Neuronal stem cell (in vitro differentiated cells): ENCODE measurements around the gene NTF4.
"Not testable (repeated sequence)": the region's sequence is repeated elsewhere in the genome, so short reads cannot be mapped to it uniquely, and the experiment has no call there.

Experiments used
- DNase-seq: peaks from one replicate; pipeline ENCODE4 v3.0.0-alpha.2; 2013; ENCODE audit warnings: low spot score
- H2AFZ ChIP-seq: one replicate; pipeline ENCODE4 v1.6.1; 2013; ENCODE audit warnings: mild to moderate bottlenecking, low read length, inconsistent platforms
- H2AK5ac ChIP-seq: 2 replicates; pipeline ENCODE4 v1.6.1; 2013; ENCODE audit warnings: low read depth, mild to moderate bottlenecking, inconsistent platforms, low read length, moderate library complexity, mixed read lengths
- H2BK120ac ChIP-seq: 2 replicates; pipeline ENCODE4 v1.6.1; 2013; ENCODE audit warnings: low read depth, mild to moderate bottlenecking, inconsistent platforms, low read length, moderate library complexity, mixed read lengths
- H2BK12ac ChIP-seq: one replicate; pipeline ENCODE4 v1.6.1; 2013; ENCODE audit warnings: low read length, inconsistent platforms
- H2BK15ac ChIP-seq: 2 replicates; pipeline ENCODE4 v1.6.1; 2013; ENCODE audit warnings: mild to moderate bottlenecking, low read length, inconsistent platforms, mixed read lengths
- H2BK5ac ChIP-seq: one replicate; pipeline ENCODE4 v1.6.1; 2013; ENCODE audit warnings: inconsistent platforms, mild to moderate bottlenecking, low read length, moderate library complexity
- H3K14ac ChIP-seq: one replicate; pipeline ENCODE4 v1.6.1; 2013; ENCODE audit warnings: low read length, inconsistent platforms
- H3K18ac ChIP-seq: 2 replicates; pipeline ENCODE4 v1.6.1; 2013; ENCODE audit warnings: low read length, inconsistent platforms
- H3K23ac ChIP-seq: 2 replicates; pipeline ENCODE4 v1.6.1; 2013; ENCODE audit warnings: low read depth, mild to moderate bottlenecking, mixed read lengths, low read length, inconsistent platforms; ENCODE audit not compliant: poor library complexity
- H3K27ac ChIP-seq: replicated peaks from 3 replicates; pipeline ENCODE4 v1.5.1; 2013; ENCODE audit warnings: low read length, inconsistent platforms
- H3K27me3 ChIP-seq, 3 experiments: 2 replicates each; pipeline ENCODE4 v1.6.1; 2013; ENCODE audit warnings: low read length in 3 of 3, mild to moderate bottlenecking in 2 of 3, inconsistent platforms in 1 of 3, low read depth in 1 of 3, mixed read lengths in 1 of 3, moderate library complexity in 1 of 3; ENCODE audit not compliant: control insufficient read depth in 3 of 3, insufficient read depth in 3 of 3
- H3K36me3 ChIP-seq, 2 donors: replicated peaks in 1 of 2; 2 replicates each; pipeline ENCODE4 v1.6.1; 2013; ENCODE audit warnings: low read length in 2 of 2; ENCODE audit not compliant: control insufficient read depth in 2 of 2, insufficient read depth in 2 of 2
- H3K4ac ChIP-seq: 2 replicates; pipeline ENCODE4 v1.6.1; 2013; ENCODE audit warnings: inconsistent platforms, mild to moderate bottlenecking, low read length, moderate library complexity
- H3K4me1 ChIP-seq, 2 donors: 1 replicate in 1 of 2; 2 replicates in 1 of 2; pipeline ENCODE4 v1.6.1; 2013; ENCODE audit warnings: low read length in 2 of 2, low read depth in 1 of 2; ENCODE audit not compliant: control insufficient read depth in 2 of 2, insufficient read depth in 1 of 2
- H3K4me2 ChIP-seq: one replicate; pipeline ENCODE4 v1.6.1; 2013; ENCODE audit warnings: mild to moderate bottlenecking, low read length, inconsistent platforms; ENCODE audit not compliant: insufficient read depth, poor library complexity, severe bottlenecking
- H3K4me3 ChIP-seq, 2 donors: 2 replicates each; pipeline ENCODE4 v1.5.1; 2013; ENCODE audit warnings: low read length in 2 of 2, mild to moderate bottlenecking in 2 of 2, inconsistent platforms in 1 of 2, moderate library complexity in 1 of 2
- H3K79me1 ChIP-seq: one replicate; pipeline ENCODE4 v1.6.1; 2013; ENCODE audit warnings: low read depth, mild to moderate bottlenecking, inconsistent platforms, low read length, moderate library complexity
- H3K9ac ChIP-seq: one replicate; pipeline ENCODE4 v1.6.1; 2013; ENCODE audit warnings: mild to moderate bottlenecking, low read depth, low read length, inconsistent platforms; ENCODE audit not compliant: poor library complexity
- H3K9me3 ChIP-seq, 2 donors: replicated peaks in 1 of 2; 2 replicates each; pipeline versions ENCODE3 to v1.6.1; 2013; ENCODE audit warnings: low read length in 2 of 2, mild to moderate bottlenecking in 2 of 2, inconsistent platforms in 1 of 2, low read depth in 1 of 2, mixed read lengths in 1 of 2, moderate library complexity in 1 of 2; ENCODE audit not compliant: control insufficient read depth in 2 of 2, insufficient read depth in 1 of 2
- H4K8ac ChIP-seq: one replicate; pipeline ENCODE4 v1.6.1; 2013; ENCODE audit warnings: low read depth, mild to moderate bottlenecking, inconsistent platforms, low read length, moderate library complexity
- H4K91ac ChIP-seq: one replicate; pipeline ENCODE4 v1.6.1; 2013; ENCODE audit warnings: low read length, low read depth, mild to moderate bottlenecking, inconsistent platforms; ENCODE audit not compliant: poor library complexity
- WGBS, 2 donors: extraction: QIAGEN DNeasy Blood & Tissue Kit; methylation state at CpG; one replicate each; pipeline ENCODE4 v1.1.7; 2013; ENCODE audit warnings: missing lambda C conversion rate in 2 of 2, mixed read lengths in 1 of 2; ENCODE audit not compliant: insufficient read length in 2 of 2, insufficient replicate concordance in 1 of 2; ENCODE audit errors: extremely low coverage in 2 of 2; 5-methylcytosine and 5-hydroxymethylcytosine counted together

NTF4 gene

DNA sequence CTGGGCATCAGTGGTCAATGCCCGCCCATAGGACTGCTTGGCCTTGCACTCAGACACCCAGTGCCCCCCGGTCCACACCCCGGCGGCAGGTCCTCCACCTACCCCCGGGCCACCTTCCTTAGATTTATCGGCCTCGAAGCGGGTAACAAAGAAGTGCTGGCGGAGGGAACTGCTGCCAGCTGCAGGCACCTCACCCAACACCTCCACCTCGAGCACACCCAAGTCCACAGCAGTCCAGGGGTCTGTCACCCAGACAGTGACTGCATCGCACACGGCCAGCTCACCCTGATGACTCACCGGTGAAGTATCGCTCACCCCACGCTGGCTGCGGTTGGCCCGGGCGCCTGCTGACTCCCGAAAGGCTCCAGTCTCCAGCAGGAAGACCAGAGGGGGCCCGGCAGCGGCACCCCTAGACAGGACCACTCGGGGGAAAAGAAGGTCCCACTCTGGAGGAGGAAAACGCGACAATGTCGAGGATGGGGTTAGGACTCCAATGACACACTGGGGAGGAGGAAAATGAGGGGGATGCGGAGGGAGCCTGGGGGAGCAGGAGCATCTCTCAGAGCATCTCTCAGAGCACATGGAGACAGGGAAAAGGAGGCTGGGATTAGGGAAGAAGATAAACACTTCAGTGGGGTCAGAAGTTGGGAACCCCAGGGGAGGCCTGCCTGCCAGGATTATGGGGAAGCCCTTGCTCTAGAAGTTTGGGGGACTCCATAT is 25.9 kb downstream of the NTF4 start:
- not testable (repeated sequence) for H3K9me3 ChIP-seq, H3K4me3 ChIP-seq, H2BK5ac ChIP-seq, H3K9ac ChIP-seq, H2AK5ac ChIP-seq, H3K4me2 ChIP-seq, DNase-seq, H3K79me1 ChIP-seq, H3K4me1 ChIP-seq, H2AFZ ChIP-seq, H2BK120ac ChIP-seq, H3K14ac ChIP-seq, H4K91ac ChIP-seq, H3K23ac ChIP-seq, H3K4ac ChIP-seq, H3K27me3 ChIP-seq, H3K27ac ChIP-seq, H3K18ac ChIP-seq, H2BK15ac ChIP-seq, H2BK12ac ChIP-seq, H4K8ac ChIP-seq, H3K36me3 ChIP-seq
- no CpG with 5 or more reads among the region's 26 CpGs for WGBS, 2 donors

DNA sequence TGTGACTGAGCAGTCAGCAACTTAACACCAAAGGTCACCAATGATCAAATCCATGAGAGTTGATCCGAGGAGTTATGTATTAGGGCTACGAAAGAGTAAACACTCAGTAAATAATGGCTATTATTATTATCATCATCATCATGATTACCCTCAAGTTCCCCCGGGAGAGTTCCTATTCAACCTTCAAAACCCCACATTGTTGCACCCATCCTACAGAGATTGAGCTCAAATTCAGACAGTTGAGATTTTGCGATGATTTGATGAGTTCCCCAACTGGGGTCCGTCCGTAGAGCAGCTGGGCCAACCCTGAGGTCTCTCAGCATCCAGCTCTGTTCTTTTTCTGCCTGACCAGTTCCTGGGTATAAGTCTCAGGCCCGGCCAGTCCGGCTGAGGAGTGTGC is 26.5 kb downstream of the NTF4 start:
- not testable (repeated sequence) for H2BK12ac ChIP-seq, H3K23ac ChIP-seq, H3K4ac ChIP-seq, H3K9me3 ChIP-seq, H3K4me1 ChIP-seq, H3K9ac ChIP-seq, H3K36me3 ChIP-seq, DNase-seq, H3K79me1 ChIP-seq, H3K4me3 ChIP-seq, H2BK5ac ChIP-seq, H3K27me3 ChIP-seq, H3K27ac ChIP-seq, H2AK5ac ChIP-seq, H2BK15ac ChIP-seq, H2BK120ac ChIP-seq, H3K4me2 ChIP-seq, H4K8ac ChIP-seq, H2AFZ ChIP-seq, H3K14ac ChIP-seq, H4K91ac ChIP-seq, H3K18ac ChIP-seq
- no CpG with 5 or more reads among the region's 8 CpGs for WGBS, 2 donors

DNA sequence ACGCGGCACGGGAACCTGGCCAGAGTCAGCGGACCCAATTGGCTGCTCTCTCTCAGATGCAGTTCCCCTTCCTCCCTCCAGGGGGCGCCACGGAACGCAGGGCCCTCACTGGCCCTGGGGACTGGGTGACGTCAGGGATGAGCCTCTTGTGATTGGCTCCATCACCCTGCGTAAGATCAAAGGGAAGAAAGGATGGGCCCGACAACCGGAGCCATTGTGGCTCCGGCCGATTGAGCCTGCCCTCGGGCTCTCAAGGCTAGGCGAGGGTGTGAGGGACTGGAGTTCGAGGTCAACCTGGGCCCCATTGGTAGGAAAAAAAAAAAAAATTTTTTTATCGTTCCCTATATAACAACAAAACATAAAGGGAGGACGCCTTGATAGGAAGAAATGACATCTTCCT is 27.8 kb downstream of the NTF4 start, which contains the start of gene CGB1:
TSS of gene CGB1 (minus strand) at position 81 of the 400 bp plus-strand sequence. CDS start 184 bp downstream, outside the sequence.
- not testable (repeated sequence) for H3K18ac ChIP-seq, H3K9me3 ChIP-seq, H2BK120ac ChIP-seq, H3K23ac ChIP-seq, H4K8ac ChIP-seq, H2BK5ac ChIP-seq, H3K79me1 ChIP-seq, H2AFZ ChIP-seq, H3K27me3 ChIP-seq, H3K4me1 ChIP-seq, H2BK15ac ChIP-seq, H4K91ac ChIP-seq, DNase-seq, H3K36me3 ChIP-seq, H3K4me3 ChIP-seq, H2BK12ac ChIP-seq, H3K14ac ChIP-seq, H3K9ac ChIP-seq, H3K4me2 ChIP-seq, H3K4ac ChIP-seq, H3K27ac ChIP-seq, H2AK5ac ChIP-seq
- no CpG with 5 or more reads among the region's 18 CpGs for WGBS, 2 donors

- not testable (repeated sequence) for H3K79me1 ChIP-seq, H2BK12ac ChIP-seq, H2BK15ac ChIP-seq, H3K27me3 ChIP-seq, H3K18ac ChIP-seq, H2BK5ac ChIP-seq, H4K8ac ChIP-seq, DNase-seq, H3K4me2 ChIP-seq, H2AFZ ChIP-seq, H3K27ac ChIP-seq, H3K14ac ChIP-seq, H4K91ac ChIP-seq, H3K36me3 ChIP-seq, H2BK120ac ChIP-seq, H3K4ac ChIP-seq, H3K9ac ChIP-seq, H2AK5ac ChIP-seq, H3K23ac ChIP-seq, H3K9me3 ChIP-seq, H3K4me3 ChIP-seq, H3K4me1 ChIP-seq
- WGBS, 2 donors: no CpG with 5 or more reads among the region's 28 CpGs
Observed at GRCh38 chr19:49031642-49032301, 32.8 kb downstream of the NTF4 start, which contains the start of gene CGB2. TSS of gene CGB2 (plus strand) at chr19:49031890. CDS start at chr19:49032096, 206 bp downstream.
